Subcutaneous abdominal adipose tissue (tissue), 5 donors: Measurements from ENCODE around the gene SH2D4B.
"Not testable (repeated sequence)": the region's sequence is repeated elsewhere in the genome, so short reads cannot be mapped to it uniquely, and the experiment has no call there.

Experiments
- H3K27ac ChIP-seq: one replicate; pipeline ENCODE4 v1.7.0; 2013; ENCODE audit warnings: low read depth, mild to moderate bottlenecking, inconsistent platforms, low read length, moderate library complexity
- H3K27me3 ChIP-seq, 5 donors: one replicate each; pipeline ENCODE4 v1.7.0; 2013; ENCODE audit warnings: low read length in 5 of 5, inconsistent platforms in 1 of 5; ENCODE audit not compliant: control insufficient read depth in 5 of 5, insufficient read depth in 4 of 5
- H3K36me3 ChIP-seq, 5 donors: one replicate each; pipeline ENCODE4 v1.7.0; 2013; ENCODE audit warnings: low read length in 5 of 5; ENCODE audit not compliant: control insufficient read depth in 5 of 5, insufficient read depth in 5 of 5
- H3K4me1 ChIP-seq, 5 donors: one replicate each; pipeline ENCODE4 v1.7.0; 2013; ENCODE audit warnings: low read length in 5 of 5, mild to moderate bottlenecking in 3 of 5, moderate library complexity in 1 of 5; ENCODE audit not compliant: control insufficient read depth in 5 of 5, insufficient read depth in 5 of 5
- H3K4me3 ChIP-seq, 5 donors: one replicate each; pipeline ENCODE4 v1.7.0; 2013; ENCODE audit warnings: low read length in 5 of 5, low read depth in 1 of 5
- H3K9ac ChIP-seq, 5 donors: one replicate each; pipeline ENCODE4 v1.7.0; 2013; ENCODE audit warnings: low read length in 5 of 5, mild to moderate bottlenecking in 4 of 5, moderate library complexity in 3 of 5
- H3K9me3 ChIP-seq, 5 donors: one replicate each; pipeline ENCODE4 v1.7.0; 2013; ENCODE audit warnings: low read length in 5 of 5; ENCODE audit not compliant: control insufficient read depth in 5 of 5
- donor health status: healthy.
- donor health status: healthy.
- donor health status: healthy.
- donor health status: healthy.
- donor health status: healthy.

Gene SH2D4B

DNA sequence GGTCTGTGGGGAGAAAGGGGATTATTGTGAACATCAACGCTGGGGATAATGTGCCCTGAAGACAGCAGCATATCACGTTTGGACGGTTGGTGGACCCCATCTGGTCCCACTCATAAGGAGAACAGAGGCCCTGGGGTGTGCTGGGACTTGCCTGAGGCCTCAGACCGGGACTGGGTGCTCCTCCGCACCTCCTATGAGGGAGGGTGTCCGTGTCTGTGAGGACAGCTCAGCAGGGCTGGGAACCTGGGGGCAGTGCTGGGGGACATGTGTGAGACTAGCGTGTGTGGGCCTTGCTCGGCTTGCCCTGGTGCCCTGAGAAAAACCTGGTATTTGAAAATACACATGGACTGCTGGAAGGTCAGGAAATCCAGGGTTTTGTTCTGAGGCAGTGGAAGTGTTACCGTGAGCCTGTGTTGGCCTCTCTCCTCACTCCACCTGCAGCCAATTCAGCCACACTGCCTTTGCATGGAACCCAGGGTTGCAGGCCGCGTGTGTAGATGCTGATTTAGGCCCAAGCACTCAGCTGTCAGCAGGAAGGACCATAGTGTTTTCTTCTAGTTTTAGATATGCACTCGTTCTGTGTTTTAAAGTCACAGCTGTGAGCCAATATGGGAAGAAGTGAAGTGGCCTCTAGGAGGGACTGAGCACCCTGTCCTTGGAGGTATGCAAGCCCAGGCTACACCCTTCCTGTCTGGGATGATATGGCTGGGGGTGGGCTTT lies 13.4 kb upstream of the SH2D4B start:
- H3K9ac ChIP-seq: peak overlapping the region in 1 of 5 donors; percentile 16
- H3K4me3 ChIP-seq: no peak overlapping the region
- H3K4me1 ChIP-seq: peaks cover 7 to 54% (median 34%) of the 10 kb centered on the region in 5 donors
- H3K9me3 ChIP-seq: no peaks in the 10 kb centered on the region
- H3K27me3 ChIP-seq: no peaks in the 10 kb centered on the region
- H3K36me3 ChIP-seq: peaks cover under 1 to 24% (median 22%) of the 10 kb centered on the region in 5 donors
- no peak overlapping the region for H3K27ac ChIP-seq

GRCh38 chr10:80526218-80526617 lies 11.5 kb upstream of the SH2D4B start:
- H3K36me3 ChIP-seq: peaks cover 0 to 6% (median 3%) of the 10 kb centered on the region in 5 donors
- peak overlapping the region; percentile 30 for H3K27ac ChIP-seq
- no peak overlapping the region for H3K9ac ChIP-seq
- no peaks in the 10 kb centered on the region for H3K27me3 ChIP-seq
- no peaks in the 10 kb centered on the region for H3K9me3 ChIP-seq
- H3K4me1 ChIP-seq: peaks cover 9 to 70% (median 33%) of the 10 kb centered on the region in 5 donors
- no peak overlapping the region for H3K4me3 ChIP-seq

- H3K9me3 ChIP-seq: no peaks in the 10 kb centered on the region
These were observed 11.0 kb upstream of the SH2D4B start for GRCh38 chr10:80526742-80527141.

DNA sequence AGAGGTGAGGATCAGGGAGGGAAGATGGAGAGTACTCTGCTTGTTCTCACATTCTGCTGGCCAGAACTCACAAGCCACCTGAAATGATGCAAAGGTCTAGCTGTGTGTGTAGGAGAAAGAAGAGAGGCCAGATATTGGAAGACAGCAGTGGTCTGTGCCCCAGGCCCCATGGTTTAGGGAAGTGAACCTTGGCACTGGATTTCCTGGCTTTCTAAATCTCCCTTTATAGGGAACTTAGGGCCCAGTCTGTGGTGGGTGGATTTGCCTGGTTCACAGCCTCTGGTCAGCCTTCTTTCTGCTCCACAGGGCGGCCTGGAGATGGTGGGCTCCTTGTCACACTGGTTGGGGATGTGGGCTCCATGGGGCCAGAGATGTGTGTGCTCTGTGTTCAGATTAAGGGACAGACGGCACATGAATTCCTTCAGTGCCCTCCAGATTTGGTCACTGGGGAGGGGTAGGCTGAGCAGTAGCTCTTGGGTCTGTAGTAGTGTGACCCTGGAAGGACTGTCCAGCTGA lies 9.5 kb upstream of the SH2D4B start:
- no peaks in the 10 kb centered on the region for H3K36me3 ChIP-seq
- H3K9me3 ChIP-seq: no peaks in the 10 kb centered on the region
- peak overlapping the region; percentile 30 for H3K27ac ChIP-seq
- H3K4me1 ChIP-seq: peaks cover 9 to 70% (median 33%) of the 10 kb centered on the region in 5 donors
- H3K4me3 ChIP-seq: no peak overlapping the region
- no peak overlapping the region for H3K9ac ChIP-seq
- H3K27me3 ChIP-seq: no peaks in the 10 kb centered on the region

More at GRCh38 chr10:80526742-80527141, 11.0 kb upstream of the SH2D4B start:
- no peaks in the 10 kb centered on the region for H3K27me3 ChIP-seq
- H3K9ac ChIP-seq: no peak overlapping the region
- H3K4me1 ChIP-seq: peaks cover 9 to 70% (median 33%) of the 10 kb centered on the region in 5 donors
- H3K36me3 ChIP-seq: peaks cover 0 to 3% (median 0%) of the 10 kb centered on the region in 5 donors
- H3K4me3 ChIP-seq: no peak overlapping the region
- H3K27ac ChIP-seq: peak overlapping the region; percentile 30

DNA sequence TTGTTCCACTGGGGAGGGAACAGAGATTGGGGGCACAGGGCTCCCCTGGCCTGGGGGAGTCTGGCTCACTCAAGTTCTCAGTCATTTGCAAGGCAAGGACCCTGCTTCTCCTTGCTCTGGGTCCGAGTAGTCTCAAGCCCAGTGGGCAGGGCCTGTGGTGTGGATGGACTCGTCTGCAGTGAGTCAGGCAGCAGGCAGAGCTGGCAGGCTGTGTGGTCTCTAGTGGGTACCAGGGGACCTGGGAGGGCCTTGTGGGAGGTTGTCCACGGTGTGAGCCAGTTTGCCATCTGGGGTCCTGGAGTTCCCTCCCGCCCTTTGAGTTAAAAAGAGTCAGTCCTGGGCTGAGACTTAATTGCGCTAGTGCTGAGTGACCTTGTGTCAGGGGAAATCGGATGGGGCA lies 8.8 kb upstream of the SH2D4B start:
- Histone ChIP-seq H3K27ac (peak overlapping the region; percentile 46), H3K27me3 (no peaks in the 10 kb centered on the region), H3K4me1 (peaks cover 9 to 66% (median 29%) of the 10 kb centered on the region in 5 donors), H3K4me3 (no peak overlapping the region), H3K9ac (no peak overlapping the region), H3K36me3 (no peaks in the 10 kb centered on the region), H3K9me3 (no peaks in the 10 kb centered on the region)

DNA sequence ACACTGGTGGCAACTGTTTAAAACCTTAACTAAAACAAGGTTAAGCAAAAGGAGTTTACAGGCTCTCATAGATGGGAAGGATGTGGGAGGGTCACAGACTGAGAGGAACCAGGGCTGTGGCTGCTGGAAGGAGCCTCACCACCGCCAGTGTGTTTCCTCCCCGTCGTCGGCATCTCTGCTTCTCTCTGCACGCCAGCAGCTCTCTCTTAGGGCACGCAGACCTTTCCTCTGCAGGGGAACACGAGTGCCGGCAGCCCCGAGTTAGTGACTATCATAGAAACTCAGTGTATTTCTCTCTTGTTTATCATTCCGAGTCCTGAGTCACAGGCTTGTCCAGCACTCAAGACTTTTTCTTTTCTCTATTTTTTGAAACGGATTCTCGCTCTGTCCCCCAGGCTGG lies 8.1 kb upstream of the SH2D4B start:
- Histone ChIP-seq H3K9me3 (no peaks in the 10 kb centered on the region), H3K27ac (peak overlapping the region; percentile 46), H3K4me1 (peaks cover 7 to 59% (median 22%) of the 10 kb centered on the region in 5 donors), H3K9ac (no peak overlapping the region), H3K27me3 (no peaks in the 10 kb centered on the region), H3K4me3 (no peak overlapping the region), H3K36me3 (no peaks in the 10 kb centered on the region)

GRCh38 chr10:80530251-80530650 lies 7.5 kb upstream of the SH2D4B start:
- H3K27ac ChIP-seq: peak overlapping the region; percentile 46
- H3K27me3 ChIP-seq: no peaks in the 10 kb centered on the region
- H3K4me3 ChIP-seq: no peak overlapping the region
- H3K9me3 ChIP-seq: no peaks in the 10 kb centered on the region
- peak overlapping the region in 1 of 5 donors; percentile 21 for H3K9ac ChIP-seq
- peaks cover 4 to 53% (median 19%) of the 10 kb centered on the region in 5 donors for H3K4me1 ChIP-seq
- no peaks in the 10 kb centered on the region for H3K36me3 ChIP-seq

DNA sequence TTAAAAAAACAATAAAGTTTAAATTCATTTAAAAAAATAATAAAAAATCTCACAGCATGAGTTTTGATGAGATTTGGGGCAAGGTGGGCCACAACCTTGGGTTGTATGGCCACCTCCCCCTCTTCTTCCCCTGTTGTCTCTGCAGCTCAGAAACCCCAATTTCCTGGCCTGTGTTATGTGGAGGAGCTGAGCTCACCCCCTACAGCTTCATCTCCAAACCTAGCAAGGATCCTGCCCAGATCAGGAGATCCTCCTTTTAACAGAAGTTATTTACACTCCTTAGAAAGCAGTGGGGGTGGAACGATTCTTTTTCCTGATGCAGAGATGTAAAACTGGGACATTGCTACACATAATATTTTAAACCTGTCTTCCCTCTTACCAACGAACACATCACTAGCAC lies 6.9 kb upstream of the SH2D4B start:
- Histone ChIP-seq H3K4me1 (peaks cover 5 to 55% (median 24%) of the 10 kb centered on the region in 5 donors), H3K27ac (peak overlapping the region; percentile 46), H3K9ac (no peak overlapping the region), H3K4me3 (no peak overlapping the region), H3K9me3 (no peaks in the 10 kb centered on the region), H3K27me3 (no peaks in the 10 kb centered on the region), H3K36me3 (no peaks in the 10 kb centered on the region)

GRCh38 chr10:80532571-80532970 lies 5.1 kb upstream of the SH2D4B start:
- Histone ChIP-seq H3K27ac (no peak overlapping the region), H3K36me3 (no peaks in the 10 kb centered on the region), H3K27me3 (no peaks in the 10 kb centered on the region), H3K4me3 (no peak overlapping the region), H3K9me3 (no peaks in the 10 kb centered on the region), H3K4me1 (peaks cover 4 to 53% (median 31%) of the 10 kb centered on the region in 5 donors), H3K9ac (no peak overlapping the region)

DNA sequence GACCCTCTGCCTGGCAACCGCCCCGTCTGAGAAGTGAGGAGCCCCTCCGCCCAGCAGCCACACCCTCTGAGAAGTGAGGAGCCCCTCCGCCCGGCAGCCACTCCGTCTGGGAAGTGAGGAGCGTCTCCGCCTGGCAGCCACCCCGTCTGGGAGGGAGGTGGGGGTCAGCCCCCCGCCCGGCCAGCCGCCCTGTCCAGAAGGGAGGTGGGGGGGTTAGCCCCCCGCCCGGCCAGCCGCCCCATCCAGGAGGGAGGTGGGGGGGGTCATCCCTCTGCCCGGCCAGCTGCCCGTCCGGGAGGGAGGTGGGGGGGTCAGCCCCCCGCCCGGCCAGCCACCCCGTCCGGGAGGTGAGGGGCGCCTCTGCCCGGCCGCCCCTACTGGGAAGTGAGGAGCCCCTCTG lies 3.6 kb upstream of the SH2D4B start:
- H3K27me3 ChIP-seq, H3K4me3 ChIP-seq, H3K9ac ChIP-seq, H3K27ac ChIP-seq, H3K36me3 ChIP-seq, H3K9me3 ChIP-seq: not testable (repeated sequence)
- peaks cover 4 to 42% (median 23%) of the 10 kb centered on the region in 5 donors for H3K4me1 ChIP-seq
